Progenitor cell of endocrine pancreas (in vitro differentiated cells): Measurements from ENCODE around the gene OR52K2. TPM values are rescaled to one million over a fixed set of nuclear protein-coding genes. Genes with fewer than 3 reads are reported as not detected.
"Not testable (repeated sequence)": the region's sequence is repeated elsewhere in the genome, so short reads cannot be mapped to it uniquely, and the experiment has no call there.

Source experiments
- DNase-seq: peaks from one replicate; pipeline ENCODE4 v3.0.0; 2021; ENCODE audit warnings: low spot score; ENCODE audit not compliant: unreplicated experiment
- H3K27ac Mint-ChIP-seq: 2 replicates; pipeline ENCODE4 v1.8.0; 2021; ENCODE audit warnings: mild to moderate bottlenecking, moderate library complexity, mixed read lengths
- H3K27me3 Mint-ChIP-seq: 2 replicates; pipeline ENCODE4 v1.8.0; 2021; ENCODE audit warnings: mixed read lengths
- H3K36me3 Mint-ChIP-seq: 2 replicates; pipeline ENCODE4 v1.8.0; 2022; ENCODE audit warnings: mixed read lengths; ENCODE audit not compliant: insufficient read depth
- H3K4me1 Mint-ChIP-seq: 2 replicates; pipeline ENCODE4 v1.8.0; 2021; ENCODE audit warnings: low read depth, mixed read lengths
- H3K4me3 Mint-ChIP-seq: 2 replicates; pipeline ENCODE4 v1.8.0; 2021; ENCODE audit warnings: low read depth, mild to moderate bottlenecking, moderate library complexity, mixed read lengths
- H3K9me3 Mint-ChIP-seq: 2 replicates; pipeline ENCODE4 v1.8.0; 2021; ENCODE audit warnings: low read depth, mixed read lengths
- CTCF ChIP-seq: fragments of 200-600 bp; sonication (generic); IDR thresholded peaks from one replicate; pipeline ENCODE4 v1.5.0; 2021; ENCODE audit warnings: antibody characterized with exemption, mild to moderate bottlenecking; ENCODE audit not compliant: unreplicated experiment
- total RNA-seq: library from RNA; stranded (reverse); gene quantifications from 2 replicates; pipeline ENCODE4 v1.2.1, GENCODE V29; 2021

Gene OR52K2
- total RNA-seq, 1 donor from 2014 or later: not detected

DNA sequence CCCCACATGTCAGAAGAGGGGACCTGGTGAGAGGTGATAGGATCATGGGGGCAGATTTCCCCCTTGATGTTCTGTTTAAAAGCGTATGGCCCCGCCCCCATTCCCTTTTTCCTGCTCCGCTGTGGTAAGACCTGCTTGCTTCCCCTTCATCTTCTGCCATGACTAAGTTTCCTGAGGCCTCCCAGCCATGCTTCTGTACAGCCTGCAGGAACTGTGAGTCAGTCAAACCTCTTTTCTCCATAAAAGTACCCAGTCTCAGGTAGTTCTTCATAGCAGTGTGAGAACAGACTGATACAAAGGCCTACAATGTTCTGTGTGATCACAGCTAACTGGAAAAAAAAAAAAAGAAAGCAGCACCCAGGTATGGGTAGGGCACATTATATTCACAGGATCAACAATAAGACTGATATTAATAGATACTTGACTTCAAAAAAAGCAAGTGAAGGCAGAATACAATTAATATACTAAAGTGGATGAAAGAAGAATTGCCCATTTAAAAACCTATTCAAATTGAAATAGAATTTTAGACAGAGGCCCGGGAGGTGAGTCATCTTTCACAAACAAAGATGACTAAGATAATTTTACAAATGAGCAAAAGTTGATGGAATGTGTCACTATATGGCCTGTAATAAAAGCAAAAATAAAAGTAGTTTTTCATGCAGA is 31.6 kb downstream of the OR52K2 start:
- H3K27ac Mint-ChIP-seq: no peak overlapping the region
- no peak for TF ChIP-seq CTCF
- no peaks in the 10 kb centered on the region for H3K4me1 Mint-ChIP-seq
- H3K36me3 Mint-ChIP-seq: no peaks in the 10 kb centered on the region
- peaks cover 5% of the 10 kb centered on the region for H3K27me3 Mint-ChIP-seq
- no peak overlapping the region for H3K4me3 Mint-ChIP-seq
- DNase-seq: no peak
- H3K9me3 Mint-ChIP-seq: no peaks in the 10 kb centered on the region

DNA sequence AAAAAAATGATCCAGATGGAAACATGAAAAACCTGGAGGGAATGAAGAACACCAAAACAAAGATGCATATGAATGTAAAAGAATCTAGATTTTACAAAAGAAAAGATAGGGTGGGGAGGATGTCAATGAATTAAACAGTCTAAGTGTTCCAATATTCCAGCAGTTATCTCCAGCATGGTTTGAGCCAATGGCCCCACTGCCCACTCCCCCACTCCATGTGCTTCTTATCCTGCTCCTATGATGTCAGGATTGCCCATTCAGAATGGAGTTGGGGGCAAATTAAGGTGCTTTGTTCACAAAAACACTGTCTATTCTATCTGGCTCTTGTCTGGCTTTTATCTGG is 32.1 kb downstream of the OR52K2 start:
- H3K36me3 Mint-ChIP-seq: no peaks in the 10 kb centered on the region
- no peak overlapping the region for H3K27ac Mint-ChIP-seq
- no peak for DNase-seq
- H3K9me3 Mint-ChIP-seq: no peaks in the 10 kb centered on the region
- H3K4me1 Mint-ChIP-seq: no peaks in the 10 kb centered on the region
- TF ChIP-seq CTCF: no peak
- H3K4me3 Mint-ChIP-seq: no peak overlapping the region
- H3K27me3 Mint-ChIP-seq: peaks cover 5% of the 10 kb centered on the region

- Mint-ChIP-seq H3K4me3 (no peak within 1 kb of the TSS), H3K27me3 (peaks cover under 1% of the 10 kb centered on the region), H3K4me1 (no peaks in the 10 kb centered on the region), H3K36me3 (no peaks in the 10 kb centered on the region), H3K27ac (no peak within 1 kb of the TSS), H3K9me3 (no peaks in the 10 kb centered on the region)
- no peak for DNase-seq
- no peak for TF ChIP-seq CTCF
These were observed 33.4 kb downstream of the OR52K2 start, which contains the start of gene OR52K1 for GRCh38 chr11:4482445-4482844. OR52K1 (plus strand) TSS chr11:4482646; CDS start chr11:4488901, 6,255 bp downstream.

- no peaks in the 10 kb centered on the region for H3K4me1 Mint-ChIP-seq
- no peak overlapping the region for H3K27ac Mint-ChIP-seq
- no peak for TF ChIP-seq CTCF
- no peak for DNase-seq
- no peak overlapping the region for H3K4me3 Mint-ChIP-seq
- H3K9me3 Mint-ChIP-seq: no peaks in the 10 kb centered on the region
- H3K36me3 Mint-ChIP-seq: no peaks in the 10 kb centered on the region
- H3K27me3 Mint-ChIP-seq: no peaks in the 10 kb centered on the region
These were observed 35.2 kb downstream of the OR52K2 start for GRCh38 chr11:4484310-4484709.

DNA sequence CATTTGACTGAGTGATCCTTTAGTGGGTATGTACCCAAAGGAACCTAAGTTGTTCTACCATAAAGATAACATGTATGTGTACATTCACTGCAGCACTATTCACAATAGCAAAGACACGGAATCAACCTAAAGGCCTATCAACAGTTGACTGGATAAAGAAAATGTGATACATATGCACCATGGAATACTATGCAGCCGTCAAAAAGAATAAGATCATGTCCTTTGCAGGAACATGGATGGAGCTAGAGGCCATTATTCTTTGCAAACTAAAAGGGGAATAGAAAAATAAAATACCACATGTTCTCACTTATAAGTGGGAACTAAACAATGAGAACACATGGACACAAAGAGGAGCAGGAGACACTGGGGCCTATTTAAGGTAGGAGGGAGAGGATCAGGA is 42.3 kb downstream of the OR52K2 start:
- H3K9me3 Mint-ChIP-seq, H3K27ac Mint-ChIP-seq, H3K4me3 Mint-ChIP-seq, H3K36me3 Mint-ChIP-seq, H3K4me1 Mint-ChIP-seq, DNase-seq: not testable (repeated sequence)
- H3K27me3 Mint-ChIP-seq: peaks cover 24% of the 10 kb centered on the region

- TF ChIP-seq CTCF: no peak
- Mint-ChIP-seq H3K9me3 (peaks cover 4% of the 10 kb centered on the region), H3K4me3 (no peak overlapping the region), H3K36me3 (no peaks in the 10 kb centered on the region), H3K4me1 (peaks cover 2% of the 10 kb centered on the region), H3K27ac (no peak overlapping the region), H3K27me3 (peaks cover 30% of the 10 kb centered on the region)
- DNase-seq: no peak
These were observed 42.9 kb downstream of the OR52K2 start for GRCh38 chr11:4491878-4492606.
